ENCODE results near the gene FLNB. TPM values are rescaled to one million over a fixed set of nuclear protein-coding genes. Genes with fewer than 3 reads are reported as not detected.

The FLNB gene
- total RNA-seq, 1 donor from 2014 or later: 30.0 TPM

- intact Hi-C loops (cut with DNase I): no loop called here
- ATAC-seq (ENCODE audit: poor library complexity) (no peak), DNase-seq (no peak)
Measured at GRCh38 chr3:58003093-58003492, 5.1 kb upstream of the FLNB start.

GRCh38 chr3:58004973-58005372 lies 3.2 kb upstream of the FLNB start:
- DNase-seq (no peak), ATAC-seq (ENCODE audit: poor library complexity) (no peak)
- intact Hi-C loops (cut with DNase I): loop anchor here (5.0 kb wide), 1 partner anchor 162 kb away; no protein-coding TSS in a partner anchor

DNA sequence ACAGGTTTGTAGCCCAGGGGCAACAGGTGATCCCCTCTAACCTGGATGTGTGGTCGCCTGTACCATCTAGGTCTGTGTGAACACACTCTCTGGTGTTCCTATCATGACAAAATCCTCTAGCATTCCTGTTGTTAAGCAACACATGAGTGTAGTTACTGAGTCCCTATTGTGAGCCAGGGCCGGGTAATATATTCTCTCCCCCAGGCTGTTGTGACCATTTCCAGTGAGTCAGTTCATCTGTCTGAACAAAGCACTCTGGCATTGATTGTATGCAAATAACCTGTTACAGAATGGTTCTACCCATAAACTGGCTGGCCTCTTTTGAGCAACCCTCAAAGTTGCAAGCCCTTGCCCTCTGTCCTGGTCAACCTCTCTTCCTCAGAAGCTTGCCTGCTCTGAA lies 2.6 kb upstream of the FLNB start:
- intact Hi-C loops (cut with DNase I): loop anchor here (5.0 kb wide), 1 partner anchor 162 kb away; no protein-coding TSS in a partner anchor

GRCh38 chr3:58006661-58007060 lies 1.6 kb upstream of the FLNB start:
- no peak for DNase-seq
- no peak for ATAC-seq (ENCODE audit: poor library complexity)
- intact Hi-C loops (cut with DNase I): loop anchor here (5.0 kb wide), 1 partner anchor 161 kb away; no protein-coding TSS in a partner anchor

More for the DNA sequence above, 2.6 kb upstream of the FLNB start:
- DNase-seq (no peak), ATAC-seq (ENCODE audit: poor library complexity) (no peak)

GRCh38 chr3:58009026-58009748 lies 965 bp downstream of the FLNB start:
- intact Hi-C loops (cut with DNase I): loop anchor here (5.0 kb wide), 1 partner anchor 158 kb away; no protein-coding TSS in a partner anchor
- peak; percentile 57 for DNase-seq

DNA sequence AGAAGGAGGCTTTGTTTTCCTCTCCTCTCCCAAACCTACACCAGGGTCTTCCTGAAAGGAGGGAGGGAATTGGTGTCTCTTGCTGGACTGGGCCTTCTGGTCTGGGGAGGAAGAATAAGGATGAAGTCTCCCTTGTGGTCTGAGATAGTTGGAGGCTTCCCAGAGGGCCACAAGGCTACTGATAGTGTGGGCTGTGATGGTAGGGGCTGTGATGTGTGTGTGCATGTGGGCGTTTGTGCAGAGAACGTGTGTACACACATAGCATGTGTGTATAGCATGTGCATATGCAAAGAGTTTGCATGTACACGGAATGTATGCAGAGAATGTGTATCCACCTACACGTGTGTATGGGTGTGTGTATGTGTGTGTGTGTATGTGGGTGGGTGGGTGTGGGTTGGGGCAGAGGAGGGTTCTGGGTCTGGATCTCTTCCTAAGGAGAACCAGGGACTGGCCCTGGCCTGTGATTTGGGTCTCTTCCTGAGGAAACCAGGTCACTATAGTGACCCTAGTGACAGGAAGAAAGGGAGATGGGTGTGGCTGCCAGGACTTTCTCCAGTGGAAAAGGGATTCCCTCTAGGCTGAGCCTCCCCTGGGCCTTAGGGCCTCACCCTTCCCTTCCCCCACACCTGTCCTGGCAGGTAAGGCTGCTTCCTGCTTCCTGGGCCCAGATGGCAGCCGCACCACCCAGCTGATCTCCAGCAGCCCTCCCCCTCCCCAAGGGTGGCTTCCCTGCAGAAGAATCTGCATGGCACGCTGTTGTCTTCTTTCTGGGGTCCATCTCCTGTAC lies 1.7 kb downstream of the FLNB start:
- DNase-seq (no peak), ATAC-seq (ENCODE audit: poor library complexity) (no peak)
- intact Hi-C loops (cut with DNase I): loop anchor here (5.0 to 10.0 kb wide), 2 partner anchors 105 to 157 kb away; no protein-coding TSS in a partner anchor

More at GRCh38 chr3:58009026-58009748, 965 bp downstream of the FLNB start:
- ATAC-seq (ENCODE audit: poor library complexity): peak; percentile 15

DNA sequence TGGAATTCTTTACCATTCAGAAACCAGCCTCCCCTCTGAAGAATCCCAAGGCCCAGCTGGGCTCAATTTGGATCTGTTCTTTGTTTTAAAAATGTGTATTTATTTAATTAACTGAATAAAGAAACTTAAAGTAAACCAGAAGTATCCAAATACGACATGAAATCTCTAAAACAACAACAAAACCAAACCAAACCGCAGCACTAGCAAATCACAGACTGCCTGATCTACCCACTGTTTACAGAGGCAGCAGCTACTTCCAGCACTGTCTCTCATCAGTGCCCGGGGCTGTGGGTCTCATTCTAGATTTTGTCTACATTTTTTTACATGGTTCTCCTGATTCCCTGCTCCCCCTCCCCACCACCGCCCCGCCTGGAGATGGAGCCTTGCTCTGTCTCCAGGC lies 2.3 kb downstream of the FLNB start:
- intact Hi-C loops (cut with DNase I): loop anchor here (10.0 kb wide), 1 partner anchor 104 kb away; no protein-coding TSS in a partner anchor
- no peak for ATAC-seq (ENCODE audit: poor library complexity)
- no peak for DNase-seq

GRCh38 chr3:58011580-58011979 lies 3.4 kb downstream of the FLNB start:
- intact Hi-C loops (cut with DNase I): loop anchor here (10.0 kb wide), 1 partner anchor 103 kb away; no protein-coding TSS in a partner anchor
- DNase-seq (no peak), ATAC-seq (ENCODE audit: poor library complexity) (no peak)

- no peak for ATAC-seq (ENCODE audit: poor library complexity)
- intact Hi-C loops (cut with DNase I): loop anchor here (10.0 kb wide), 1 partner anchor 102 kb away; no protein-coding TSS in a partner anchor
- no peak for DNase-seq
Measured at GRCh38 chr3:58012302-58012701, 4.1 kb downstream of the FLNB start.

GRCh38 chr3:58013099-58013498 lies 4.9 kb downstream of the FLNB start:
- ATAC-seq (ENCODE audit: poor library complexity) (no peak), DNase-seq (no peak)
- intact Hi-C loops (cut with DNase I): loop anchor here (10.0 kb wide), 1 partner anchor 102 kb away; no protein-coding TSS in a partner anchor

- ATAC-seq (ENCODE audit: poor library complexity) (peak; percentile 69), DNase-seq (peak; percentile 65)
- intact Hi-C loops (cut with DNase I): loop anchor here (10.0 kb wide), 1 partner anchor 101 kb away; no protein-coding TSS in a partner anchor
Measured at GRCh38 chr3:58013973-58014649, 5.9 kb downstream of the FLNB start.

DNA sequence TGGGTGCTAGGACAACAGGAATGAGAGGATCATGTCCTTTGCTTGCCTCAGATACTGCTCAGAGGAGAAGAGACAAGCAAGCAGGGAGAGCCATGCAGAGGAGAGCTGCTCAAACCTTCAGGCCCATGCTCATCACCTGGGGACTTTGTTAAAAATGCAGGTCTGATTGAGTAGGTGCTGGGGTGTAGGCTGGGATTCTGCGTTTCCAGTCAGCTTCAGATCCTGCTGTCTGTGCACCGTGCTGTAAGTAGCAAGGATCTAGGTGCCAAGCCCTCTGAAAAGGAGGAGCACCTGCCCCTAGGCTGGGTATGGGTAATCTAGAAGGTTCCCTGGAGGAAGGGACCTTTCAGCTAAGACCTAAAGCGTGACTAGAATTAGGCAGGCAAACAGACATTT lies 7.3 kb downstream of the FLNB start:
- ATAC-seq (ENCODE audit: poor library complexity) (no peak), DNase-seq (no peak)
- intact Hi-C loops (cut with DNase I): loop anchor here (10.0 kb wide), 1 partner anchor 99 kb away; no protein-coding TSS in a partner anchor

- intact Hi-C loops (cut with DNase I): loop anchor here (10.0 kb wide), 1 partner anchor 98 kb away; no protein-coding TSS in a partner anchor
Measured at GRCh38 chr3:58016710-58017109, 8.5 kb downstream of the FLNB start.

GRCh38 chr3:58018892-58019742 lies 10.9 kb downstream of the FLNB start:
- ATAC-seq (ENCODE audit: poor library complexity): no peak
- no peak for DNase-seq
- intact Hi-C loops (cut with DNase I): loop anchor here (10.0 kb wide), 1 partner anchor 96 kb away; no protein-coding TSS in a partner anchor

More at GRCh38 chr3:58016710-58017109, 8.5 kb downstream of the FLNB start:
- ATAC-seq (ENCODE audit: poor library complexity) (no peak), DNase-seq (no peak)

- intact Hi-C loops (cut with DNase I): no loop called here
- no peak for ATAC-seq (ENCODE audit: poor library complexity)
- DNase-seq: no peak
Measured at GRCh38 chr3:58020783-58021071, 12.5 kb downstream of the FLNB start.

GRCh38 chr3:58021072-58021959 lies 13.1 kb downstream of the FLNB start:
- ATAC-seq (ENCODE audit: poor library complexity) (peak; percentile 11), DNase-seq (no peak)
- intact Hi-C loops (cut with DNase I): no loop called here

DNA sequence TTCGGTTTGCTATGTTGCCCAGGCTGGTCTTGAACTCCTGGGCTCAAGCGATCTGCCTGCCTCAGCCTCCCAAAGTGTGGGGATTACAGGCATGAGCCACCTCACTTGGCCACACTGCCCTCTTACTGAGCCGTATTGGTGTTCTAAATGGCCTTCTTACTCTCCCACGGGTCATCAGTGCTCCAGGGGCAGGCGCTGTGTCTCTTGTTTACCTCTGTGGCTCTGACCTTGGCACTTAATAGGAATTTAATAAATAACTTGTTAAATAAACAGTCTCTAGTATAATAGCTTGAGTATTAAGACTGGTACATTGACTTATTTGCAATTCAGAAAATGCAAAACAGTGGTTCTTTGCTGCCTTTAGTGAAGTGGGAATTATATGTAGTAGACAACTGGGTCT lies 13.7 kb downstream of the FLNB start:
- no peak for DNase-seq
- no peak for ATAC-seq (ENCODE audit: poor library complexity)
- intact Hi-C loops (cut with DNase I): no loop called here
